ENCODE data around the gene ZNF492.
"Not testable (repeated sequence)": the region's sequence is repeated elsewhere in the genome, so short reads cannot be mapped to it uniquely, and the experiment has no call there.

ZNF492 gene

GRCh38 chr19:22617614-22618320 is 16.4 kb upstream of the ZNF492 start:
- no peak for DNase-seq

GRCh38 chr19:22619371-22619770 is 14.8 kb upstream of the ZNF492 start:
- DNase-seq: no peak

GRCh38 chr19:22619932-22620331 is 14.2 kb upstream of the ZNF492 start:
- DNase-seq: no peak

GRCh38 chr19:22620401-22620800 is 13.7 kb upstream of the ZNF492 start:
- no peak for DNase-seq

- DNase-seq: no peak
Observed at GRCh38 chr19:22620912-22621311, 13.2 kb upstream of the ZNF492 start.

GRCh38 chr19:22622020-22622419 is 12.1 kb upstream of the ZNF492 start:
- DNase-seq: no peak

GRCh38 chr19:22622901-22623840 is 11.0 kb upstream of the ZNF492 start:
- DNase-seq: no peak

GRCh38 chr19:22623841-22624221 is 10.3 kb upstream of the ZNF492 start:
- DNase-seq: no peak

- no peak for DNase-seq
Observed at GRCh38 chr19:22625266-22626035, 8.7 kb upstream of the ZNF492 start.

- no peak for DNase-seq
Observed at GRCh38 chr19:22627526-22627925, 6.6 kb upstream of the ZNF492 start.

GRCh38 chr19:22628401-22628800 is 5.7 kb upstream of the ZNF492 start:
- no peak for DNase-seq

GRCh38 chr19:22634450-22634827 is 315 bp downstream of the ZNF492 start:
- no peak for DNase-seq

- not testable (repeated sequence) for DNase-seq
Observed at GRCh38 chr19:22685493-22685892, 51.4 kb downstream of the ZNF492 start.

- not testable (repeated sequence) for DNase-seq
Observed at GRCh38 chr19:22702661-22703060, 68.5 kb downstream of the ZNF492 start.

GRCh38 chr19:22703096-22703495 is 69.0 kb downstream of the ZNF492 start:
- not testable (repeated sequence) for DNase-seq

- DNase-seq: no peak
Observed at GRCh38 chr19:22708983-22709382, 74.9 kb downstream of the ZNF492 start.
